GM23338 (cell line): ENCODE measurements around the gene PSMD10. TPM values are rescaled to one million over a fixed set of nuclear protein-coding genes. Genes with fewer than 3 reads are reported as not detected.

Experiments used
- ATAC-seq: fragments of 200-7000 bp; cut with Tn5 transposase; 3 replicates; pipeline ENCODE4 v1.9.1; 2020
- DNase-seq: peaks from one replicate; pipeline ENCODE4 v3.0.0-alpha.2; 2015; ENCODE audit warnings: low spot score
- H2AFZ ChIP-seq: fragments of 200-600 bp; sonication (generic); 2 replicates; pipeline ENCODE4 v1.8.0; 2016; ENCODE audit warnings: antibody characterized with exemption, mild to moderate bottlenecking, moderate library complexity
- H3F3A ChIP-seq: fragments of 200-600 bp; sonication (generic); replicated peaks from 2 replicates; pipeline ENCODE4 v1.8.0; 2017; ENCODE audit warnings: antibody characterized with exemption, mixed run types, low read depth
- H3K27ac ChIP-seq: fragments of 200-600 bp; sonication (generic); 2 replicates; pipeline ENCODE4 v1.6.1; 2016; ENCODE audit warnings: low read depth
- H3K27me3 ChIP-seq: fragments of 200-600 bp; sonication (generic); 2 replicates; pipeline ENCODE4 v1.8.0; 2016; ENCODE audit warnings: mild to moderate bottlenecking, mixed run types, moderate library complexity; ENCODE audit not compliant: insufficient read depth
- H3K36me3 ChIP-seq: fragments of 200-600 bp; sonication (generic); 2 replicates; pipeline ENCODE4 v1.8.0; 2016; ENCODE audit warnings: mild to moderate bottlenecking; ENCODE audit not compliant: insufficient read depth
- H3K4me1 ChIP-seq: fragments of 200-600 bp; sonication (generic); 2 replicates; pipeline ENCODE4 v1.8.0; 2016; ENCODE audit warnings: mild to moderate bottlenecking, moderate library complexity; ENCODE audit not compliant: insufficient read depth
- H3K4me2 ChIP-seq: fragments of 200-600 bp; sonication (generic); 2 replicates; pipeline ENCODE4 v1.7.1; 2017; ENCODE audit warnings: mixed run types
- H3K4me3 ChIP-seq: fragments of 200-600 bp; sonication (generic); 2 replicates; pipeline ENCODE4 v1.6.1; 2016; ENCODE audit warnings: mixed run types
- H3K79me2 ChIP-seq: fragments of 200-600 bp; sonication (generic); replicated peaks from 2 replicates; pipeline ENCODE4 v1.8.0; 2017; ENCODE audit warnings: mild to moderate bottlenecking; ENCODE audit not compliant: insufficient read depth
- H3K9me2 ChIP-seq: fragments of 200-600 bp; sonication (generic); 2 replicates; pipeline ENCODE4 v1.8.0; 2017; ENCODE audit not compliant: insufficient read depth
- H4K20me1 ChIP-seq: fragments of 200-600 bp; sonication (generic); replicated peaks from 2 replicates; pipeline ENCODE4 v1.8.0; 2017; ENCODE audit warnings: mild to moderate bottlenecking; ENCODE audit not compliant: insufficient read depth
- H3K27ac Mint-ChIP-seq: 2 replicates; pipeline ENCODE4 v1.8.0; 2020; ENCODE audit warnings: inconsistent platforms, mild to moderate bottlenecking, moderate library complexity, mixed read lengths
- H3K27me3 Mint-ChIP-seq: 3 replicates; pipeline ENCODE4 v1.8.0; 2022; ENCODE audit warnings: low read depth, mild to moderate bottlenecking, moderate library complexity, mixed read lengths, inconsistent platforms; ENCODE audit not compliant: insufficient read depth, poor library complexity
- H3K36me3 Mint-ChIP-seq: 3 replicates; pipeline ENCODE4 v1.8.0; 2021; ENCODE audit warnings: low read depth, mild to moderate bottlenecking, inconsistent platforms, moderate library complexity, mixed read lengths
- H3K4me1 Mint-ChIP-seq: 3 replicates; pipeline ENCODE4 v1.8.0; 2020; ENCODE audit warnings: mild to moderate bottlenecking, inconsistent platforms, mixed read lengths
- H3K4me3 Mint-ChIP-seq: 3 replicates; pipeline ENCODE4 v1.8.0; 2021; ENCODE audit warnings: moderate library complexity, mild to moderate bottlenecking, inconsistent platforms, mixed read lengths
- H3K9me3 Mint-ChIP-seq: 3 replicates; pipeline ENCODE4 v1.8.0; 2020; ENCODE audit warnings: moderate library complexity, mild to moderate bottlenecking, inconsistent platforms, mixed read lengths
- CTCF ChIP-seq, 2 experiments: fragments of 200-600 bp in 1 of 2; sonication (generic) in 1 of 2; conservative IDR thresholded peaks; 2 replicates each; pipeline versions ENCODE4 v1.5.1 to v1.6.1; 2016 to 2017; ENCODE audit warnings: antibody characterized with exemption in 2 of 2, low read depth in 2 of 2, mild to moderate bottlenecking in 2 of 2, moderate library complexity in 1 of 2
- ETS1 ChIP-seq: IDR thresholded peaks from 2 replicates; pipeline ENCODE4 v1.6.1; 2016; ENCODE audit warnings: antibody characterized with exemption
- EZH2 ChIP-seq: fragments of 200-600 bp; sonication (generic); IDR thresholded peaks from one replicate; pipeline ENCODE4 v1.8.0; 2017; ENCODE audit warnings: antibody characterized with exemption, mild to moderate bottlenecking, low read depth; ENCODE audit not compliant: unreplicated experiment
- EZH2phosphoT487 ChIP-seq: fragments of 200-600 bp; sonication (generic); IDR thresholded peaks from one replicate; pipeline ENCODE4 v1.8.1; 2018; ENCODE audit warnings: antibody characterized with exemption; ENCODE audit not compliant: unreplicated experiment
- JUNB ChIP-seq: IDR thresholded peaks from one replicate; pipeline ENCODE4 v1.6.1; 2016; ENCODE audit warnings: antibody characterized with exemption; ENCODE audit not compliant: unreplicated experiment
- NANOG ChIP-seq: IDR thresholded peaks from 2 replicates; pipeline ENCODE4 v1.6.1; 2016; ENCODE audit warnings: antibody characterized with exemption, borderline replicate concordance
- POLR2AphosphoS5 ChIP-seq: IDR thresholded peaks from 2 replicates; pipeline ENCODE4 v1.6.1; 2016; ENCODE audit warnings: antibody characterized with exemption, low read depth
- REST ChIP-seq: IDR thresholded peaks from one replicate; pipeline ENCODE4 v1.6.1; 2018; ENCODE audit warnings: antibody characterized with exemption; ENCODE audit not compliant: unreplicated experiment
- STAT1 ChIP-seq: IDR thresholded peaks from one replicate; pipeline ENCODE4 v1.6.1; 2016; ENCODE audit warnings: antibody characterized with exemption; ENCODE audit not compliant: unreplicated experiment
- ZNF114 ChIP-seq: fragments of 250-450 bp; sonication (Bioruptor Pico); IDR thresholded peaks from 2 replicates; pipeline ENCODE4 v1.5.0; 2020; ENCODE audit warnings: mild to moderate bottlenecking, moderate library complexity
- ZNF331 ChIP-seq: fragments of 250-450 bp; sonication (Bioruptor Pico); IDR thresholded peaks from 2 replicates; pipeline ENCODE4 v1.5.0; 2020; ENCODE audit warnings: low read depth, mild to moderate bottlenecking, moderate library complexity
- ZNF462 ChIP-seq: fragments of 250-450 bp; sonication (Bioruptor Pico); IDR thresholded peaks from 2 replicates; pipeline ENCODE4 v1.5.0; 2020; ENCODE audit warnings: mild to moderate bottlenecking, moderate library complexity
- polyA plus RNA-seq: library from polyadenylated mRNA; unstranded; fragments of >200 nt; fragmentation: Nextera tagmentation; extraction: Ambion mirVana; gene quantifications from 2 replicates; pipeline ENCODE4 v1.2.1, GENCODE V29; 2016
- total RNA-seq: library from RNA; depleted of rRNA; stranded (reverse); fragments of >200 nt; shearing (Covaris generic); gene quantifications from 2 replicates; pipeline ENCODE4 v1.2.3, GENCODE V29; 2014

Gene PSMD10
- total and polyA plus RNA-seq, 2 experiments from 2014 or later, result 53.0 to 61.2 TPM

GRCh38 chrX:108036298-108036973, 54.9 kb downstream of the PSMD10 start:
- Histone ChIP-seq H3K36me3 (no peaks in the 10 kb centered on the region), H3F3A (no peaks in the 10 kb centered on the region), H3K4me2 (no peak overlapping the region), H3K9me2 (no peaks in the 10 kb centered on the region), H3K79me2 (no peaks in the 10 kb centered on the region), H3K4me3 (no peak overlapping the region), H3K27me3 (no peaks in the 10 kb centered on the region), H3K4me1 (no peaks in the 10 kb centered on the region), H4K20me1 (no peaks in the 10 kb centered on the region), H3K27ac (no peak overlapping the region), H2AFZ (no peak overlapping the region)
- Mint-ChIP-seq H3K4me3 (no peak overlapping the region), H3K27ac (peak overlapping the region; percentile 54; the same call in 1 of the 2 replicates), H3K4me1 (peaks cover 6% of the 10 kb centered on the region; the same call in 2 of the 3 replicates), H3K27me3 (peaks cover 6% of the 10 kb centered on the region), H3K36me3 (no peaks in the 10 kb centered on the region), H3K9me3 (no peaks in the 10 kb centered on the region)
- ATAC-seq, result no peak
- no peak for DNase-seq
- TF ChIP-seq POLR2AphosphoS5 (no peak), ZNF114 (no peak), EZH2phosphoT487 (no peak), EZH2 (no peak), CTCF (conservative IDR thresholded peaks at IDR 0.05; ENCODE audit: low read depth in 2 of 2) (no peak), ZNF331 (CRISPR knock-in tag) (no peak), REST (no peak), NANOG (no peak), JUNB (no peak), STAT1 (no peak), ZNF462 (CRISPR knock-in tag) (no peak), ETS1 (no peak)
